Stimulated activated CD8-positive, alpha-beta memory T cell treated with anti-CD3 and anti-CD28 coated beads, Interleukin-15, amount 100 ng/mL, for 4 hours (primary cell): Measurements from ENCODE around the gene ADAMTS17.

Source experiments
- DNase-seq, 2 donors: peaks; one replicate each; pipeline ENCODE4 v3.0.0-alpha.2; 2020; ENCODE audit warnings: low read depth in 2 of 2

The ADAMTS17 gene

DNA sequence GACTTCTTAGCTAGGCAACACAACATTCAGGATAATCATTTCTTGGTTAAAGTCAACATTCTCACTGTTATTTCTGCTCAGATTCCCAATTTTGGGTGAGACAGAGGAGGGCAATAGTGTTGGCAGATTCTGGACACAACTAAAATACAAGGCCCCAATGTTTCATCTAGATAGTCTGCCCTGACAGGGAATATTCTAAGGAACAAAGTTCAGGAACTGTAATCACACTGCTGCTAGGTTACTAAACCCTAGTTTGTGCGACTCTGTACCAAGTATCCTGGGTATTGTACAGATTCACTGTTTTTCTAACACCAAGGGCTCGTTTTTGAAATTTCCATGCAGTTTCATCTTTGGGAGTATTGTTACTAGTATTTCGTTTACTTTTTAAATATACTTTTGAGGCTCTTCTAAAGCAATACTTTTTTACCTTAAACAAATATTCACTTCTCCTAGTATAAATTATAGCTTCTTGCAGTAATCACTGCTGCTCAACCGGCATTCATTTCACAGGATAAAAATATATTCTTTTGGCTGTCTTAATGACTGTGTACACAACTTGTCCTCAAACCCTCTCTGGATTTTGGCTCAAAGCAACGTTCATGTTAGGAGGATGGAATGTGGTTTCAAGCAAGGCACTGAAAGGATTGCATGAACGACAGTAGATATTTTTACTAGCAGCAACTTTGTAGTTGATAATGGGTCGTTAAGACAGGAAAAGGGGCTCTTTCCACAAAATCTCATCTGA lies 167.4 kb downstream of the ADAMTS17 start:
- no peak for DNase-seq

DNA sequence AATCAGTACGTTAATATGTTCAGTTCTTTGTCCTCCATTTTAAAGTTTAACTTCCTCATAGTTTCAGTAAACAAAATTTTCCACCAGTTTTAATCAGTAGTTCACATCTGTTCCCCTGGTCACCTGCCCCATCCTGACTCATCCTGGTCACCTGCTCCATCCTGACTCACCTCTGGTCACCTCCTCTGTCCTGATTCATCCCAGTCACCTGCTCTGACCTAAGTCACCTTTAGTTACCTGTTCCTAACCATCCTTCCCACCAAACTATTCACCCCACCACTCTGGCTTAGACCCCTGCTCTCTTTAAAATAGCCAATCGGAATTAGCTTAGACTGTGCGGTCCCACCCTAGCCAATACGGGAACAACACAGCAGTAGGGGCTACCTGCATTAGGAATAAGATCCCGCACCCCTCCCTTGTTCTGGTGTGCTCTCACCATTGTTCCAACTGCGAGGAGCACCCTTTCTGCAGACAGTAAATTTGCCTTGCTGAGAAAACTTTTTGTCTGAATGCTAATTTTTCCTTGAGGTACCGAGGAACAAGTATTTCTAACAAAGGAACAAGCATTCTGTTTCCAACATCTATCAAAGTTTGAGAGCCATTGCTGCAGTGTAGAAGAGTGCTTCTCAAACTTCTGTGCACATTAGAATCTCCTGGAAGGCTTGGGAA lies 169.3 kb downstream of the ADAMTS17 start:
- no peak for DNase-seq

DNA sequence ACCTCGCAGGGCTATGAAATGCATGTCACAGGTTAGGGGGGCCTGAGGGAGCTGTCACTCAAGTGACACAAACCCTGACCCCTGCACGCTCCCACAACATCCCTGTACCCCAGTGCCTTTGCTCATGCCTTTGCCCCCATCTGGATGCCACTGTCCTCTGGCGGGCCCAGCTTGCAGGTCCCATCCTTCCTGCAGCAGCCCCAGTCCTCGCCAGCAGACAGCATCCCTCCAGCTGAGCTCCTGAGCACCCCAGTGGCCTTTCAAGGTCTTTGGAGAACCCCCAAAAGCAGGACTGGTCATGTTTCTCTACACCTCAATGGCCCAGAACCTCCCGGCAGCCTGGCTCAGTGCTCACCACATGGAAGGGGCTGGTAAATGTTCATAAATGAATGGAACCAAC lies 170.4 kb downstream of the ADAMTS17 start:
- DNase-seq = no peak

DNA sequence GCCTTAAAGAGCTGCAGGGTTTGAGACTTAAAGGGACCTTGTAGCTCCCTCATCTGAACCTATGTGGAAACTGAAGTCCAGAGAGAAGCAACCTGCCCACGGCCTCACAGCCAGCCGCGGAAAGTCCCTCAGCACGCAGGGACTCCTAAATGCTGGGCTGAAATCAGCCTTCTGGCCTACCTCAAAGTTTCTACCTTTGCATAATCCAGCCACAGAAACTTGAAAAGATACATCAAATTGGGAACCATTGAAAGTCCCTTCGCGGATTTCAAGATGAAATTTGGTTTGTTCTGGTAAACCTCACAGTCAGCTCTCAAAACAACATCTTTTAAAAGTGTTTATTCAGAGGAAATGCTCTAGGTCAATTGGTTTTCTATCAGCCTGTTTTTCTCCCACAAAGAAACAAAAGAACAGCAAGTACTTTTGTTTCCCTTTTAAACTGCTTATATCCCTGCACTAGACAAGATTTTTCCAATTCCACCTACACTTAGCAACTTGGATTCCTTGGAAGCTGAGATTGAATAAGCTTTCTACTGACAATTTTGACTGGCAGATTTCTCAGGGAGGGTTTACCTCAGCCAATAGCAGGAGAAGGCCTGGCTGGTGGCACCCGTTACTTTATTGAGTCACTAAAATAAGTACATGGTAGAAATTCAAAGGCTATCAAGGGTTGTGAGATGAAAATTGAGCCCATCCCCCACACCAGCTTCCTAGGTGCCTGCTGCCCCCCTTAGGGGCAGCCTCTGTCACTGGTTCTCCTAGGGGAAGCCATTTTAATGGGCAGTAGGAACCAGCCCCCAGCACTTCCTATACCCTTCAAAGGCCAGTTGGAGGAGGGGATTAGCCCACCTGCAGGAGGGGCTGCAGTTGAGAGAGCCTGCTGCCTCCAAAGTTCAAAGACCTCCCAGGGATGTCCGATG lies 171.2 kb downstream of the ADAMTS17 start:
- no peak for DNase-seq

DNA sequence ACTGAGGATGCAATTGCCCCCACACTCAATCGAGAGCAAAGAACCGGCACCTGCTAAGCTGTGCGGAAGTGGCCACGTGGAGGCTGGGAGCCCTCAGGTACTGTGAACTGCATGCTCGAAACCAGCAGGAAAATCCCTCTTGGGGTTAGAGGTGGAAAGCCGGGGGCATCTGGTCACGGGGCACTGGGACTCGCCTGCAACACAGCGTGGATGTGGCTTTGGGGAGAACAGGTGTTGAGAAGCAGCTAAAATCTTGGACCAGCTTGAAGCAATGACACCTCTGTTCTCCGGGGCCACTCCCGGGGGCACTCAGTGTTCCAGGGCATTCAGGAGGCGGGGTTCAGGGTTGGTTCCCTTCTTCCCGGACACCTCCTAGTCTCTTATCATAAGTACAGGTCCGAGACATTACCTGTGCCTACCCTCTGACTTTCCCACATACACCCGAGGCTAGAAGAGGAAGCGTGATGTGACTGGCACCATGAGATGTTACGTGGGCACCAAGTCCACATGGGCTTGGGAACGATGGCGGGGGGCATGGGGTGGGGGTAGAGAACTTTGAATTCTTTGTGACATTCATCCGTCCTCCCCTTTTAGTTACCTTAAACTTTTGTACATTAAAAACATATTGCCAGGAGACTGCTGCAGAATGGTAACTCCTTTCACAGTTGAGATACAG lies 172.0 kb downstream of the ADAMTS17 start:
- no peak for DNase-seq

DNA sequence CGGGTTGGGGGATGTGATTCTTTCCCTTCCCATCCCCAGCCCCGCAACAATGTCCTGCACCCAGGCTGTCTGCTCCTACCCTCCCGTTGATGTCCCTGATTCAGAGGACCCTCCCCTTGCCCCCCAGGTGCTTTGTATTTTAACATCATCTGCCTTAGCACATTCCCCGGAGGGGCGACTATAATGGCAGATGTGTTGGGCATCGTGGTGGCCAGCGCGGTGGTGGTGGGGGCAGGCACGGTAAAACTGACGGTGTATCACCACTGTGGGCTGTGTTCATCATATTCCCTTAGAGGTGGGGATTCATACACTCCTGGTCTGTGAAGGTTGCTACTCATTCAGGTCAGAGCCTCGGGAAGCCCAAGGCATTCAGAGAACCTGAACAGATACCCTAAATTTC lies 173.0 kb downstream of the ADAMTS17 start:
- no peak for DNase-seq

DNA sequence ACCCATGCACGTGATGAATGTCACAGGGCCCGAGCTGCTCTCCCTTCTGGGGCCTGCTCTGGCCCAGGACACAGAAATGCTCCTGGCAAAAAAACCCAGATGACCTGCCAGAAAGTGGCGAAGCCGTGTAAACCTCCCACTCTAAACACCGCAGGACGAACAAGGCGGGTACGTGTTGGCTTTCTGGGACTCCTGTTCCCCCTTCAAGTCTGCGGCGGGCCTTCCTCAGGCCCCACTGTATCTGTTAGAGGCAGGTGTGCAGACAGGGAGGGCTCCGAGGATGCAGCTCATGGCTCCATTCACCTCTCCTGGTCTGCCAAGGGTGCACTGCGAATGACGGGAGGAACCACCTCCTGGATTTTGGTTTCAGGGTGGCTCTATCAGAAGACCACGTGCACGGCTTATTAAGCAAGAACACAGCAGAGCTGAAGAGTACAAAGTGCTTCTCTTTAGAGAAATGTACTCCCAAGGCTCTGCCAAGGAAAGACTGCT lies 173.8 kb downstream of the ADAMTS17 start:
- no peak for DNase-seq

DNA sequence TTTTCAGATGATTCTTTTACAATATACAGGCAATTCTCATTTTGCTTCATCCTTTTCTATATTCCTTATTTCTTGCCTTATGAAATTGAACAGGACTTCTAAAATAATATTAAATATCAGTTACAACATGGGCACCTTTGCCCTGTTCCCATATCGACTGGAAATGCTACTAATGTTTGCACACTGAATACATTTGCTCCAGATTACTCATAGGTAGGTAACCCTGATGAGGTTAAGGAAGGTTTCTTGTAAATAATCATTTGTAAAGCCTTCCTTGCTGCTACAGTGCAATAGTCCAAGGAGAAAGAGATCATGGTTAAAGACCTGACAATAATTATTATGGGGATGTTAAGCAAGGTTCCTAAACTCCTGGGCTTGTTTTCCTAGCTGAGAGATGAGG lies 175.5 kb downstream of the ADAMTS17 start:
- DNase-seq = no peak

DNA sequence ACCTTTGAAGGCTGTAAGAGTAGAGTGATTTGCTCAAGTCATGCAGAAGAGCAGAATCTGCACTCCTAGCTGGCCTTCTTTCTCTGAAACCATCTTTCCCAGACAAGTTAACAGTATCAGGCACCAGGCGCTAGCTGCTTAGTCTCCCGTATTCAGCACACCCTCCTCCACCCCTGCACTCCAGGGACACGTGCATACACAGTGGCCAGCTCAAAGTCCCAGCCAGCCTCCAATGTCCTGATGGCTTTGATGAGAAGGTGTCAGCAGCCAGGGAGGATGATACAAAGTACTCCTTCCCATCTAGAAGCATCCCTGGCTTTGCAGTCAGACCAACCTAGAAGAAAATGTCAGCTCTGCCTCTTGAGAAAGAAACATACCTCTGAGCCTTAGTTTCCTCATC lies 177.8 kb downstream of the ADAMTS17 start:
- DNase-seq = no peak

DNA sequence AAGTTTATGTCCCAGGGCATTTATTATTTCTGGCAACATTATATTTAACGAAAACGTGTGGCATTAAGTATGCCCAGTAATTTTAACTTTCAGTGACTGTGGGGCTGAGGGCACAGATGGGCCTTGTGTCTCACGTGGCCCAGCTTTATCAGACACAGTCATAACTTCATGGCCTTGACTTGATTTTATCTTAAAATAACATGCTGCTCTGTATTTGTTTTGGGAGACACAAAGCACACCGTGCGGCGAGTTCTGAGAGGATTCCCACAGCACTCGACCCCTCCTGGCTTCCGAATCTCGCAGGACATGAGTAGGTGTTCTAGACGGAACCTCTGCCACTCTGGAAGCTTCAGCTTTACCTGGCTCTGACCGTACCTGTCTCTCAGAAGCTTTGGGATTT lies 180.8 kb downstream of the ADAMTS17 start:
- no peak for DNase-seq

DNA sequence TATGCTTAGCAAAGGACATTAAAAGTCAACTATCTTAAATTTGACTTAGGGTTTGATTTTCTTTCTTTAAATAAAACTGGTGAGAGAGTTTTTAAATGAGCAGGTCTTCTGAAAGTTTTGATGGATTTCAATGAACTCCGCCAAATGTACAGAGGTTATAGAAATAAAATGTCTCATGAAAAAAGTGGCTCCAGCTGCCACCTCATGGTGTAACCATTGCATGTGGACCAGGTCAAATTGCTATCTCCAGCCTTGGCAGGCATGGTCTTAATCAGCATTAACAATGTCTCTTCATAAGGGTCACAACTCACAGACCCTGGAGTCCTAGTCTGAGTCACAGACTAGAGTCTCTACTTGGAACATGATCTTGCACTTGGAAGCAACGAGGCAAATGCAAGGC lies 182.3 kb downstream of the ADAMTS17 start:
- no peak for DNase-seq

DNA sequence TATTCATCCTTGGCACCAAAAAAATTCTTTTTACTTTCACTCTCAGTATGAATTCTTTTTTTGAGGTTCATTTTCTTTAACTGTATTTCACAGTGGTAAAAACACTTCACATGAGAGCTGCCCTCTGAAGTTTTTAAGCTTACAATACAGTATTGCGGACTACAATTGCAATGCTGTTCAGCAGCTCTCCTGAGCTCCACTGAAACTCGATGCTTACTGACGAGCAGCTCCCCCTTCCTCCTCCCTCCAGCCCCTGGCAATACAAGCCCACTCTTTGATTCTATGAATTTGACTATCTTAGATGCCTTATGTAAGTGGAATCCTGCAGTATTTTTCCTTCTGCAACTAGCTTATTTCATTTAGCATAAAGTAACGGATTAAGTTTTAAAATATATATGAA lies 183.4 kb downstream of the ADAMTS17 start:
- no peak for DNase-seq

DNA sequence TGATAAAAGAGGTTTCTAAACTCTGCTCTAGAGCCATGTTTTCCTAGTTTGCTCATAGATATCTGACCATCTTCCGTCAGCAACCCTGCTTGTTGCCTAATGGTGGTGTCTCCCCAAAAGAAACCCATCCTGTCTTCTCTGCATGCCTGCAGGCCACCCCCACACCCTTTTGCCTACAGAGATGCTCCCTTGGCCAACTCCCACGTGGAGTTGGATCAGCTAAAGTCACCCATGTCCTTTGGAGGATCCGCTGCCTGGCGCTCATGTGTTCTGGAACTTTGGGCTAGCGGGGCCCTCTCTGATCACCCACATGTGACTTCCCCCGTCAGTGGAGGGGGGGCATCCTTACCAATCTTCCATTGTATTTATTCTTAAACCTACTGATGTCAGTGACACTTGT lies 185.6 kb downstream of the ADAMTS17 start:
- DNase-seq = no peak

DNA sequence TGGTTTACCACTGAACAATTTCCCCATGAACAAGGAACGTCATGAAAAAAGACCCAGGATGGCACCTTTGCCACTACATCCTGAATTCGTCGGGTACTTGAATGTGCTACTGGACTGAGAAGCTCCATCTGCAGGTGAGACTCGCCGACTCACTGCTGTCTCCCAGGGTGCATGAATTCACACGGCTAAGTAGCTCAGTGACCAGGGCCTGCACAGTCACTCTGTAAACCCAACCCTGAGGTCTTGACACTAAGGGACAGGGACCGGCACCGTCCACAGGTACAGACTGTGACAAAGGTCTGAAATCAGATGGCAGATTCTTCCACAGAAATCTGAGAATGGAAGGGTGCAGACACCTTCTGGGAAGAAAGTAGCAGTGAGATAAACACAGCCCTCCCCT lies 187.4 kb downstream of the ADAMTS17 start:
- no peak for DNase-seq

DNA sequence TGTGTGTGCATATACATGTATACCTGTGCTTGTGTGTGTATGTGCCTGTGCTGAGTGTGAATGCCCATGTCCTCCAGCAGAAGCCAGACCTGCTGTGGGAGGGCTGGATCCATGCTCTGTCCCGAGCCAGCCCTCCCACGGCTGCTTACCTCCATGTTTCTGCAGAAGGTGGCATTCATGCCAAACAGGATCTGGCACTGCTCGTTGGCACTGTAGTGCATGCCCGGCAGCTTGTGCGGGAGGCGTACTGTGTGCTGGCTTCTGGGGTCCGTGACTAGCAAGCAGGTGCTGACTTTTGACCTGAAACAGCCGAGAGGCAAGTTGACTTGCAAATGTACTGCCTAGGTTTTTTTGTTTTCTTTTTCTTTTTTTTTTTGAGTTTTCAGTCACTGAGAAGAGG lies 189.3 kb downstream of the ADAMTS17 start:
- DNase-seq = no peak

DNA sequence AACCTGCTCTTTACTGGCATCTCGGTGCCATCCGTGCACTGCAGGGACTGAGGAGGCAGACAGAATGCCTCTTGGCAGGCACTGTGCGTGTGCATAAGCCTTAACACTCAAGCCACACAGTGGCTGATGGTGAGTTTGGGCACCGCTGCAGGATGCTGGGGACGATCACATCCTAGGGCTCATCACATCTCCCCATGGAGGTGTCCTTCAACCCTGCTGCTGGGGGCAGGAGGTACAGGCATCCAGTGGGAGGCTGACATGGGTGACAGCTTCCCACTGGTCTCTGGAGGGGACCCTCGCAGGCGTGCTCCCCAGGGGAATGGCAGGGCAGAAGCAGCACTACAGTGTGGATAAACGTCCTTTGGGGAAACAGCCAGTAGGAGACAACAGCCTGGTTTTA lies 190.9 kb downstream of the ADAMTS17 start:
- DNase-seq = no peak

DNA sequence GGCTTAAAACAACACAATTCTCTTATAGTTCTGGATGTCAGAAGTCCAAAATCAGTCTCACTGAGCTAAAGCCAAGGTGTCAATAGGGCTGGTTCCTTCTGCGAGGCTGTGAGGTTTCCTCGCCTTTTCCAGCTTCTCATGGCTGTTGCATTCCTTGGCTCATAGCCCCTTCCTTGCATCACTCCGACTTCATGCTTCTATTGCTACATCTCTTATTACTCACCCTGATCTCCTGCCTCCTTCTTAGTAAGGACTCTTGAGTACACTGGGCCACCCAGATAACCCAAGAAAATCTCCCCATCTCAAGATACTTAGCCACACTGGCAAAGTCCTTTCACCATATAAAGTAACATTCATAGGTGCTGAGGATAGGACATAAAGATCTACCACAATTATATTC lies 193.9 kb downstream of the ADAMTS17 start:
- no peak for DNase-seq

DNA sequence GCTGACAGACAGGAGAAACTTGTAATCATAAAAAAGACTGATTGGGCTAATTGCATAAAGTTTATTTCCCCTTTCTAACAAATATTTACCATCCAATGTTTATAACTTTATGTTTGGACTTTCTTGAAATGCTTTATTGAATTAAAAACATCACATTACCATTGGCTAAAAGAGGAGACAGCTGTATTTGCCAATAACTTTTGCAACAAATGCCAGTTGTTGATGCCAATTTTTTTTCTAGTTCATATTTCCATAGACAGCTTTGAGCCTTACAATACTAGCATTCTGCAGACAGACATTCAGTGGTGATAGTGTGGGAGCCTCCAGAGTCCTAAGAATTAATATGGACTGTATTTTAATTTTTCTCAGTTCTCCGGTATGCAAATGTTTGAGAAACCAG lies 198.4 kb downstream of the ADAMTS17 start:
- no peak for DNase-seq

DNA sequence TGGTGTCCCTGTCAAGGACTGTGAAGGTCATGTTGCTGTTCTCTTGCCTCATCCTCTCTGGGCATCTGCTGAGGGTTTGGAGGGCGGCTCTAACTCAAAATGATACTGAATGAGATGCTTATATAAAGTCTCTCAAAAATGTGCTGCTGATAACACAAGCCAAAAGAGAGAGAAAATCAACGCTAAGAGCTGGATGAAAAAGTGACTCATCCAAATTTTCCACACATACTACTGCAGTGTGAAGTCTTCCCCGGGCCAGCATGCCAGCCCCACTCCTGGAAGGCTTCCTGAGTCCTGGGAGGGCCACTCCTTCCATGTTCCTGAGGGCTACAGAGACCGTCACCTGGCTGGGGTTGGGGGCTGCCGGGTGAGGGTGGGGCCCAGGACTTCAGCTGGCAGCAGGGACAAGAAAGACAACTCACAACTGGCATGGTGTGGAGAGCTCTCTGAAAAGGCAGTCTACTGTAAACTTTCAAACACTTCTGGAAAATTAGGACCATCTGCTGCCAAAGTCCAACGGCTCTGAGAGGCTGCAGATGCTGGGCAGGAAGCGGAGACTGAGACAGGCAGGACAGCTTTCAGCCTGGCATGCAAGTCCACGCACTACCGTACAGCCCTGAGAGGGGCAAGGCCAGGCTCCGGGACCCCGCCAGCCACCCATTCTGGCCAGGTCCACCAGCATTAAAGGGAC lies 200.3 kb downstream of the ADAMTS17 start:
- DNase-seq = no peak

DNA sequence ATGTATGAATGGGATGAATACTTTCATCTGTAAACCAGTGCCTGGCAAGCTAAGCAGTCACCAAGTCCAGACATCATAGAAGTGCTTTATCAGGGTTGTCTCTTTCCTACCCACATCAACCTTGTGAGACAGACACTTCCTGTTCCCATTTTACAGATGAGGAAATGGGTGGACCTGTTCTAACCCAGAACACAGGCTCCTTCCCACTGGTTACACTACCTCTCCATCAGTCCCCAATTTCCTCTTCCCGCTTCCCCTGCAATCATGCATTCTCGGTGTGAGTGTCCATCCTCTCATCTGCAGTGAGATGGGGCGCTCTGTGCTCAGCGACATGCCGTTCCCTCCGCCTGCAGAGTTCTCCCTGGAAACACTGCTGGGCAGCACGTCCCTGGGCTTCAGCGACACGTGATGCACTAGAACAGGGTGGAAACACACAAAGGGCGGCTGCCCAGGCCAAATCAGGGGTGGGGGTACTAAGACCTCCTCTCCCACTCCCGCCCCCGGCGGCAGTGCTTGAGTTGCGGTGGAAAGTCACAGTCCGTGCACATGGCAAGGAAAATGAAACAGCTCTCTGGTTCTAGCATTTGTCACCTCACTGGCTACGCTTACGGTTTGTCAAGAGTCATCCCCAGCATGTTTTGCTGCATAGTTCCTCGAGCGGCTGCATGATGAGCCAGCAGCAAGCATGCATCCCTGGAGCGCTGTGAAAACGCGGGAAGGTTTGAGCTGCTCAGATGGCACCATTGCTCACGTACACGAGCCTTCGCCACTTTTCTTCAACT lies 201.1 kb downstream of the ADAMTS17 start:
- DNase-seq = no peak
